NCI-H82 (cell line): ENCODE measurements around the gene KCND2.
A peak's percentile ranks its signal among the peaks of the same experiment; 100 is the strongest.
"Not testable (repeated sequence)": the region's sequence is repeated elsewhere in the genome, so short reads cannot be mapped to it uniquely, and the experiment has no call there.

ENCODE experiments used
- DNase-seq: peaks from one replicate; lab custom pipeline; 2025; lab: John Stamatoyannopoulos, UW

KCND2 gene

GRCh38 chr7:120587243-120587642, 314.3 kb downstream of the KCND2 start:
- DNase-seq = no peak

GRCh38 chr7:120588416-120588815, 315.4 kb downstream of the KCND2 start:
- peak; percentile 52 for DNase-seq

GRCh38 chr7:120588862-120589261, 315.9 kb downstream of the KCND2 start:
- no peak for DNase-seq

GRCh38 chr7:120600607-120601006, 327.6 kb downstream of the KCND2 start:
- no peak for DNase-seq

- no peak for DNase-seq
Measured at GRCh38 chr7:120603366-120603765, 330.4 kb downstream of the KCND2 start.

- no peak for DNase-seq
Measured at GRCh38 chr7:120609136-120609753, 336.3 kb downstream of the KCND2 start.

GRCh38 chr7:120611975-120612374, 339.0 kb downstream of the KCND2 start:
- DNase-seq = no peak

GRCh38 chr7:120615703-120616102, 342.7 kb downstream of the KCND2 start:
- DNase-seq = no peak

GRCh38 chr7:120617275-120617674, 344.3 kb downstream of the KCND2 start:
- DNase-seq = no peak

- no peak for DNase-seq
Measured at GRCh38 chr7:120628251-120628650, 355.3 kb downstream of the KCND2 start.

GRCh38 chr7:120639884-120640283, 366.9 kb downstream of the KCND2 start:
- DNase-seq = no peak

GRCh38 chr7:120645966-120646365, 373.0 kb downstream of the KCND2 start:
- no peak for DNase-seq

- DNase-seq = no peak
Measured at GRCh38 chr7:120654241-120654640, 381.3 kb downstream of the KCND2 start.

- no peak for DNase-seq
Measured at GRCh38 chr7:120658516-120658915, 385.5 kb downstream of the KCND2 start.

- no peak for DNase-seq
Measured at GRCh38 chr7:120662291-120662690, 389.3 kb downstream of the KCND2 start.

- DNase-seq = no peak
Measured at GRCh38 chr7:120665068-120665467, 392.1 kb downstream of the KCND2 start.

- DNase-seq = no peak
Measured at GRCh38 chr7:120675076-120675475, 402.1 kb downstream of the KCND2 start.

- no peak for DNase-seq
Measured at GRCh38 chr7:120677535-120677934, 404.6 kb downstream of the KCND2 start.

- no peak for DNase-seq
Measured at GRCh38 chr7:120680985-120681384, 408.0 kb downstream of the KCND2 start.

- no peak for DNase-seq
Measured at GRCh38 chr7:120684463-120684862, 411.5 kb downstream of the KCND2 start.

GRCh38 chr7:120691915-120692314, 418.9 kb downstream of the KCND2 start:
- no peak for DNase-seq

GRCh38 chr7:120695848-120696247, 422.9 kb downstream of the KCND2 start:
- DNase-seq = no peak

GRCh38 chr7:120700796-120701195, 427.8 kb downstream of the KCND2 start:
- DNase-seq = no peak

GRCh38 chr7:120702408-120702807, 429.4 kb downstream of the KCND2 start:
- not testable (repeated sequence) for DNase-seq
